Lower lobe of right lung (tissue), 2 donors: ENCODE results near the gene SLCO2B1. TPM values are rescaled to one million over a fixed set of nuclear protein-coding genes. Genes with fewer than 3 reads are reported as not detected.

Source experiments
- ATAC-seq, 2 donors: fragments of 200-7000 bp; cut with Tn5 transposase; one replicate each; pipeline ENCODE4 v1.9.1; 2020 to 2022; ENCODE audit warnings: mild to moderate bottlenecking in 2 of 2, moderate library complexity in 2 of 2
- DNase-seq: peaks from one replicate; pipeline ENCODE4 v3.0.0-alpha.2; 2020
- H3K27ac ChIP-seq: fragments of 200-600 bp; one replicate; pipeline ENCODE4 v1.8.0; 2022
- H3K27me3 ChIP-seq: fragments of 200-600 bp; one replicate; pipeline ENCODE4 v1.8.0; 2022; ENCODE audit warnings: low read depth
- H3K36me3 ChIP-seq: fragments of 200-600 bp; one replicate; pipeline ENCODE4 v1.8.0; 2022; ENCODE audit warnings: mild to moderate bottlenecking
- H3K4me1 ChIP-seq: fragments of 200-600 bp; one replicate; pipeline ENCODE4 v1.8.0; 2022
- H3K4me3 ChIP-seq: fragments of 200-600 bp; one replicate; pipeline ENCODE4 v1.8.0; 2022; ENCODE audit warnings: mild to moderate bottlenecking
- H3K9me3 ChIP-seq: fragments of 200-600 bp; one replicate; pipeline ENCODE4 v1.8.0; 2022
- CTCF ChIP-seq: fragments of 200-600 bp; IDR thresholded peaks from one replicate; pipeline ENCODE4 v1.8.0; 2022; ENCODE audit warnings: antibody characterized with exemption, mild to moderate bottlenecking
- intact Hi-C: fragments of 100-400 bp; cut with DNase I; formaldehyde crosslinking; loops from one replicate; pipeline ENCODE4 v1.11.0; 2022
- total RNA-seq: library from RNA; stranded (reverse); fragmentation: NEBNext Ultra II Directional; extraction: Animal tissue kit (Norgen Biotek cat#: 25700); gene quantifications from one replicate; pipeline ENCODE4 v1.2.1, GENCODE V29; 2021
- donor health status: DM: no; HTN: yes; CAD: no; lungs with severe emphysema.

Gene SLCO2B1
- total RNA-seq, 1 donor from 2014 or later = 332 TPM

GRCh38 chr11:75132080-75132479, 18.8 kb upstream of the SLCO2B1 start:
- no peak for TF ChIP-seq CTCF
- H3K4me1 ChIP-seq = no peaks in the 10 kb centered on the region
- intact Hi-C loops = no loop called here
- H3K4me3 ChIP-seq = no peak overlapping the region
- DNase-seq (no peak), ATAC-seq (no peak)
- H3K36me3 ChIP-seq = no peaks in the 10 kb centered on the region
- no peak overlapping the region for H3K27ac ChIP-seq
- no peaks in the 10 kb centered on the region for H3K9me3 ChIP-seq
- no peaks in the 10 kb centered on the region for H3K27me3 ChIP-seq

- Histone ChIP-seq H3K4me1 (no peaks in the 10 kb centered on the region), H3K27ac (no peak overlapping the region), H3K27me3 (no peaks in the 10 kb centered on the region), H3K4me3 (no peak overlapping the region), H3K9me3 (no peaks in the 10 kb centered on the region), H3K36me3 (no peaks in the 10 kb centered on the region)
- ATAC-seq (no peak), DNase-seq (no peak)
- TF ChIP-seq CTCF = no peak
- intact Hi-C loops = no loop called here
Observed at GRCh38 chr11:75133976-75134375, 16.9 kb upstream of the SLCO2B1 start.

GRCh38 chr11:75135021-75135650, 15.8 kb upstream of the SLCO2B1 start:
- Histone ChIP-seq H3K27ac (no peak overlapping the region), H3K27me3 (no peaks in the 10 kb centered on the region), H3K36me3 (no peaks in the 10 kb centered on the region), H3K9me3 (no peaks in the 10 kb centered on the region), H3K4me1 (no peaks in the 10 kb centered on the region), H3K4me3 (no peak overlapping the region)
- ATAC-seq = no peak
- no peak for TF ChIP-seq CTCF
- intact Hi-C loops = no loop called here
- no peak for DNase-seq

- TF ChIP-seq CTCF = no peak
- no peak overlapping the region for H3K27ac ChIP-seq
- H3K4me3 ChIP-seq = no peak overlapping the region
- DNase-seq (no peak), ATAC-seq (no peak)
- intact Hi-C loops = no loop called here
- H3K27me3 ChIP-seq = no peaks in the 10 kb centered on the region
- no peaks in the 10 kb centered on the region for H3K36me3 ChIP-seq
- peaks cover 3% of the 10 kb centered on the region for H3K4me1 ChIP-seq
- no peaks in the 10 kb centered on the region for H3K9me3 ChIP-seq
Observed at GRCh38 chr11:75135651-75136050, 15.3 kb upstream of the SLCO2B1 start.

GRCh38 chr11:75140269-75141138, 10.4 kb upstream of the SLCO2B1 start:
- ATAC-seq = peak; percentile 67 to 77
- no peak overlapping the region for H3K4me3 ChIP-seq
- H3K4me1 ChIP-seq = peaks cover 35% of the 10 kb centered on the region
- H3K36me3 ChIP-seq = no peaks in the 10 kb centered on the region
- H3K27me3 ChIP-seq = no peaks in the 10 kb centered on the region
- DNase-seq = peak; percentile 78
- intact Hi-C loops = loop anchor here (10.0 kb wide), 1 partner anchor 64 kb away; no protein-coding TSS in a partner anchor
- no peak overlapping the region for H3K27ac ChIP-seq
- peak; percentile 97 for TF ChIP-seq CTCF
- H3K9me3 ChIP-seq = no peaks in the 10 kb centered on the region
